NCI-H82 treated with DMSO at 0.1 percent for 48 hours (cell line): Measurements from ENCODE around the gene ALG11.
A peak's percentile ranks its signal among the peaks of the same experiment; 100 is the strongest.

Experiments
- DNase-seq: peaks from one replicate; lab custom pipeline; 2025; ENCODE audit not compliant: unreplicated experiment; lab: John Stamatoyannopoulos, UW

The ALG11 gene

GRCh38 chr13:51997186-51997585 is 15.0 kb upstream of the ALG11 start:
- DNase-seq, result no peak

DNA sequence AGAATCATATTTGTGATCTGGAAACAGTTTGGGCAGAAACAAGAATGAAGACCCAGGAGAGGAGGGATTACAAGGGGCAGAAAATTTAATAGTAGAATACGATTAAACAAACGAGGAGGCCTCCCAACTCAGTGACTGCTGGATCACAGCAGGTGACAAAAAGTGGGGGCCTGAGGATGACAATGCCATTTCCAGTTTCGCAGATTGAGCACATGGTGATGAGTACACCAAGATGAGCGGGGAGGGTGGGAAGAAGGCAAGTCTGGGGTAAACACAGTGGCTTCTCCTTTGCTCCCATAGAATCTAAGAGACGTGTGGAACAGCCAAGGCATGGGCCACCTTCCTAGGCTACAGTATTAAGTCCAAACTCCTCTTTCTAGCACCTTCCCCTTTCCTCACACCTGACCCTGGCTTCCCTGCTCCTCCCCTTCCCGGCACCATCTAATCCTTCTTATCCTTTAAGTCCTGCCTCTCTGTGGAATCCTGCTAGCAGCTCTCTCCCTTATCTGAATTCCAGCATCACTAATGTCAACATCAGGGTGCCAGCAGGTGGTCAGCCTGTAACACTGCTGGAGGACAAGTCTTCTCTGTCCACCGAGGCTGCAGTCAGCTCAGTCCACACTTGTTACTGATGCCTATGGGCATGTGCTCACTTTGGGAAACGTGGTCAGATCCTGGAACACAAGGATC is 14.4 kb upstream of the ALG11 start:
- peak; percentile 91 for DNase-seq

DNA sequence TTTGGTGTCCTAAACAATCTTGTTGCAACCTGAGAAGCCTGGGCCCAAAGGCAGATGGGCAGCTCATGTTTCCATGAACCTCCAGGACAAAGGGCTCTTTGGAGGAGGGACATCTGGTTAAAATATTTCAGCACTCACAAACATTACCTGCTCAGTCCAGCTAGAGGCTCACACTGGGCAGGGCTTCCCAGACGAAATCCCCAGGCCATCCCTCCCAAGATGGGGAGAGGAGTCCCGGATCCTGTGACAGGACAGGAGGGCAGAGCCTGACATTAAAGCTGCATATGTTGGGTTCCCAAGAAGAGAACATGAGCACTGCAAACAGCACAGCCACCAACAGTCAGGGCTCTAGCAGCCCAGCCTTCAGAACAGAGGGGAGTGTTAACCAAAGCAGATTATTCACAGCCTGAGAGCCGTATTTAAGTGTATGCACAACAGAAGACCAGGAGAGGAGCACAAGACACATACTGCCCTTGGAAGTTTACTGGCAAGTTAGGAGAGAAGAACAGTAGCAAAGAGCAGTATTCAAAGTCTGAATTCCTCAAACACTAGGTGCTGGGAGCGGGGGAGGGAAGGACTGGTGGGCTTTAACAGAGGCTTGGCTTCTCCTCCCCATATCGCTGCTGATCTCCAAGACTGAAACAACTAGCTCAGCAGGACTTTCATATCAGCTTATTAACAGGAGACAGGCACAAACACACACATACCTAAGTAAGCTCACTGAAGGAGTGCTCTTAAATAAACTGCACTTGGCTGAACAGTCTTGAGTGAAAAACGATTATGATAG is 13.3 kb upstream of the ALG11 start:
- peak; percentile 37 for DNase-seq

GRCh38 chr13:51999510-51999911 is 12.7 kb upstream of the ALG11 start:
- no peak for DNase-seq

GRCh38 chr13:51999921-52000320 is 12.3 kb upstream of the ALG11 start:
- DNase-seq, result no peak

DNA sequence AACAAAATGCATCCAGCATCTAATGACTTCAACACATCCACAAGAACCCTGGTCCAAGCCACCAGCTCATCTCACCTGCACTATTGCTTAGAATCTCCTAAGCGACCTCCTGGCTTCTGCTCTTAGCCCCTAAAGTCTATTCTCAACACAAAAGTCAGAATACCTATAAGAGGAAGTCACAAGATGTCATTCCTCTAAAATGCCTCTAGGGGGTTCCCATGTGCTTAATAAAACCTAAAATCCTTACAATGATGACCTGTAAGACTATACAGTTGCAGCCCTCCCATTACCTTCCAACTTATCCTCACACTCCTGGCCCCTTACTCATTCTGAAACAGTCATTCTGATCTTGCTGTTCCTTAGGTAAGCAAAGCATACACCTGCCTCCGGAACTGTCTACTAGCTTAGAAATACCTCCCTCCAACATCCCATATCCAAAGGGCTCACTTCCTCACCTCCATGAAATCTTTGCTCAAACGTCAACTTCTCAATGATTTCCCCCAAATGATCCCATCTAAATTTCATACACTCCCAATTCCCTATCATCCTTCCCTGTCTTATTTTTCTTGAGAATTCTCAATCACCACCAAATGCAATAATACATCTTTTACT is 11.0 kb upstream of the ALG11 start:
- DNase-seq, result peak; percentile 77

DNA sequence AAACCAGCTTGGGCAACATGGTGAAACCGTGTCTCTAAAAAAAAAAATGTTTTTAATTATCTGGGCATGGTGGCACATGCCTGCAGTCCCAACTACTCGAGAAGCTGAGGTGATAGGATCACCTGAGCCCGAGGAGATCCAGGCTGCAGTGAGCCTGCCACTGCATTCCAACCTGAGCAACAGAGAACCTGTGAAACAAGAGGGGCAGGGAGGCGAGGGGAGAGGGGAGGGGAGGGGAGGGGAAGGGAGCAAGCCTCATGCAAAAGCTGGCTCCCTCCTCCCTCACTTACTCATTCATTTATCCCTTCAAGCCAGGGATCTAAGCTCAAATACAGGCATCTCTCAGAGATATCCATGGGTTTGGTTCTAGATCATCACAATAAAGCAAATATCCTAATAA is 9.8 kb upstream of the ALG11 start:
- no peak for DNase-seq

- DNase-seq, result no peak
These were observed 8.7 kb upstream of the ALG11 start for GRCh38 chr13:52003541-52003940.

DNA sequence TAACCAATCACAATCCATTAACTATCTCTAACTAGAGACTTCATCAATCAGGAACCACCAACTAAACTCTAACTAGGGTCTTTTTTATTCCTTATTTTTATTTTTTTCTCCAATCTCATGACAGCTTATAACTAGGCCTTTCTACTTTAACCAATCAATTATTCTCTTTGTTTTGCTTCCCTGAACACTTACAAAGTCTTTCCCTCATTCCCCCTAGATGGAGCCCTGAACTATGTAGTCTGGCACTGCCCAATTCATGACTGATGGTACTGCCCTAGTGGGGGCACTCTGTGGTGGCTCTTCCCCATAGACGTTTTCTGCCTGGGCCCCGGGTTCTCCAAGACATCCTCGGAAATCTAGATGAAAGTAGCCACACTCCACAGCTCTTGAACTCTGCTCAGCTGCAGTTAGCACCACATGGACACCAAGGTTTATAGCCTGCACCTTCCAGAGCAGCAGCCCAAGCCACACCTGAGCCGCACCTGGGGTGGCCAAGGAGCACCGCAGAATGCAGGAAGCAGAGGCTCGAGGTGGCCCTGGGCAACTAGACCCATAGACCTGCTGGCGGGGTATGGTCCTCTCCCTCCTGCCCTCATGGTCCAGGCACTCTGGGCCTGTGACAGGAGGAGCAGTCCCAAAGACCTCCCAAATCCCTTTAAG is 7.6 kb upstream of the ALG11 start:
- no peak for DNase-seq

DNA sequence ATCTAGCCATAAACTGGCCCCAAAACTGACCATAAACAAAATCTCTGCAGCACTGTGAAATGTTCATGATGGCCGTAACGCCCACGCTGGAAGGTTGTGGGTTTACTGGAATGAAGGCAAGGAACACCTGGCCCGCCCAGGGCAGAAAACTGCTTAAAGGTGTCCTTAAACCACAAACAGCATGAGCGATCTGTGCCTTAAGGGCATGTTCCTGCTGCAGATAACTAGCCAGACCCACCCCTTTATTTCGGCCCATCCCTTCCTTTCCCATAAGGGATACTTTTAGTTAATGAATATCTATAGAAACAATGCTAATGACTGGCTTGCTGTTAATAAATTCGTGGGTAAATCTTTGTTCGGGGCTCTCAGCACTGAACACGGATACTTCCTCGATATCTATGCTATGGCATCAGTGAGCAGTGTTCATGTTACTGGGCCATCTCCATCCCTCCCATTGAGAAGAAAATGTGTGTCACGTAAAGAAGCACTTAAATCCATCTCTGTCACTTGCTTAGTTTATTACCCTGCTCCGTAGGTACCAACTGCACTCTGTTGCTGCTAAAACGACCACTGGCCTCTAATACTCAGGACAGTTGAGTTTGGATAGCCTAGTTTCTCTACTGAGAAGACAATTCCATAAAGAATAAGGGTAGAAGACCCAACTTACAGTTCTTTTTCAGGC is 6.2 kb upstream of the ALG11 start:
- no peak for DNase-seq

DNA sequence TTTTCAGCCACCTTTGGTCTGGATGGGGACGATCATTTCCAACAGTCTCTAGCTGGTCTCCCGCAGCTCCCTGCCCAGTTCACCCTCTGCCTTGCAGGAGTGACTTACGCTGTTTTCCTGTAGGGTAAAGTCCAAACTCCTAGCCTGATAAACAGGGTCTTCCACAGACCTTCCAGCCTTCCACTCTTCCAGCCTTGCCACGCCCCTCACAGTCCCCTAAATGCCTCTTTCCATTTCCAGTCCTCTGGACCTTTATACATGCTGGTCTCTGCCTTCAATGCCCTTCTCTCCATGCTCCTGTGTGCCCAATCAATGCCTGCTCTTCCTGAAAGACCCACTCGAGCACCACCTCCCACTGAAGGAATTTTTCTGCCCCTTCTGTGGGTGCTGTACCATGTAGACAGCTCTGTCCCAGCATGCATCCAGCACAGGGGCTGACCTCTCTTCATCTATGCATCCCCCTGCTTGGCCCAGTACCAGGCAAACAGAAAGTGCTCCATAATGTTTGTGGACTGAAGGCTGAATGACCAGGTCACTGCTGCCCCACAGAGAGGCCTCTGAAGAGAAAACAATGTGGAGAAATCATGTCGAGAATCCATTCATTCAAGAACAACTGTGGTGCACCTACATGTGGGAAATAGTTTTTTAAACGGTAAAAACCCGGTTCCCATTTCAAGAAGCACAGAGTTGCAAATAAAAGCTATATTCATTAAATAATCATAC is 5.5 kb upstream of the ALG11 start:
- DNase-seq, result no peak

DNA sequence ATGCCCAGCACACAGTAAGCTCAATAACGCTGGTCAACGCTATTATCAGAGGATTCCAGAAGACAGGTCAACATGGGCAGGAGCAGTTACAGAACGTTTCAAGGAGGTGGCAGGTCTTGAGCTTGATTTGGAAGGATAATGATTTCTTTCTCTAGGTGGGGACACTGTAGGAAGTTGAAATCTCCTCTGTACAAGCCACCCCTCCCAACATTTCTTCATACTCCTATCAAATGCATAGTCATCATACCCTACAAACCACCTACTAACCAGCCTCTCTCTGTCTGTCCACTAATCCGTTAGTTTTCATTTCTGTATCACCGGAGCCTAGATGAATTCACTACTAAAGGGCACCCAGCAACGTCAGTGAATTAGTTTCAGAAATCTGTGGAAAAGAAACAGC is 2.3 kb upstream of the ALG11 start:
- no peak for DNase-seq

- no peak for DNase-seq
These were observed 1.1 kb upstream of the ALG11 start, which contains the start of gene ATP7B for GRCh38 chr13:52010890-52011631. Gene ATP7B (minus strand): TSS chr13:52011450. CDS start chr13:52011337, 113 bp downstream.

DNA sequence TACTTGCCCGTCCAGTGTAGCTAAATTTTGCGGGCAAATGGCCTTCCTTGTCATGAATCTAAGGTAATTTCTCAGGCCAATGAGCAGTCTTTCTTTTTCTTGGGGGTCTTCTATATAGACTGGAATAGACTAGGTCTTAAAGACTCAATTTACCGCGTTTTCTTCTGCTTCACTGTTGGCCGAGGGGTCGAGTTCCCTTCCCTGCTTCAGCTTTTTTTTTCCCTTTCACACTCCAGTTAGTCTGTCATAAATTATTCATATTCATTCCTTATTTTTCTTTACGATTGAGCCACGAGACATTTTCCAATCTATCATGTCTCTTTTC is 276 bp downstream of the ALG11 start:
- DNase-seq, result no peak

GRCh38 chr13:52016296-52016695 is 4.1 kb downstream of the ALG11 start:
- DNase-seq, result no peak

DNA sequence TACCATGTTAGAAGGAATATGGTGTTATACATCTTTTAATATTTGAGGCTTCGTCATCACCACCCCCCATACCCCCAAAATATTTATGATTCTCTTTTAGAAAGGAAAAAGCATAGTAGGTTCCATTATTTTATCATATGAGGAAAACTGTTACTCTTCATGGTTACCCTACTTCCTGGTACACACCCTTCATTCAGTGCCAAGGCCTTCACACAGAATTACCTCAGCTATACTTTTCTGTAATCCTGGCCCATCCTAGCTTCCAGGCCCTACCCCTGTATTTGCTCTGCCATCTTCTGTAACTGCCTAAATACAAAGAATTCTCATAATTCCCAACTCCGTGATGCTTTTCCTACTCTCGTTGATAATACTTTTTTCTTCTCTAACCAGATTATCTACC is 8.0 kb downstream of the ALG11 start:
- DNase-seq, result no peak

DNA sequence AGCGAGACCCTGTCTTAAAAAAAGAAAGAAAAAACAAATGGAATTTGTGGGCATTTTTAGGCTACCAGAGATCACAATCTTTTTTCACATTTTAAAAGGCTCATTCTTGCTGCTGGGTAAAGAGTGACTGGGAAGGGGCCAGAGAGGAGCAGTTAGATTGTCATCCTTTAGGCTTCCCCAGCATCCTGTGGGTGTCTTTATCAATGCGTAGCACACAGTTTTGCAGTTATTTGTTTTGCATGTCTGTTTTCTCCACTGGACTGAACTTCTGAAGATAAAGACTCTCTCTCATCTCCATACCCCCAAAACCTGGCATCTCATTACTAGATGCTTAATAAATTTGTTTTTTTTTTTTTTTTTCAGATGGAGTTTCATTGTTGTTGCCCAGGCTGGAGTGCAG is 10.2 kb downstream of the ALG11 start:
- DNase-seq, result no peak

GRCh38 chr13:52024481-52024880 is 12.3 kb downstream of the ALG11 start, which contains the start of gene UTP14C:
Gene UTP14C (plus strand): TSS chr13:52024691. CDS start chr13:52028805, 4,114 bp downstream.
- DNase-seq, result no peak

DNA sequence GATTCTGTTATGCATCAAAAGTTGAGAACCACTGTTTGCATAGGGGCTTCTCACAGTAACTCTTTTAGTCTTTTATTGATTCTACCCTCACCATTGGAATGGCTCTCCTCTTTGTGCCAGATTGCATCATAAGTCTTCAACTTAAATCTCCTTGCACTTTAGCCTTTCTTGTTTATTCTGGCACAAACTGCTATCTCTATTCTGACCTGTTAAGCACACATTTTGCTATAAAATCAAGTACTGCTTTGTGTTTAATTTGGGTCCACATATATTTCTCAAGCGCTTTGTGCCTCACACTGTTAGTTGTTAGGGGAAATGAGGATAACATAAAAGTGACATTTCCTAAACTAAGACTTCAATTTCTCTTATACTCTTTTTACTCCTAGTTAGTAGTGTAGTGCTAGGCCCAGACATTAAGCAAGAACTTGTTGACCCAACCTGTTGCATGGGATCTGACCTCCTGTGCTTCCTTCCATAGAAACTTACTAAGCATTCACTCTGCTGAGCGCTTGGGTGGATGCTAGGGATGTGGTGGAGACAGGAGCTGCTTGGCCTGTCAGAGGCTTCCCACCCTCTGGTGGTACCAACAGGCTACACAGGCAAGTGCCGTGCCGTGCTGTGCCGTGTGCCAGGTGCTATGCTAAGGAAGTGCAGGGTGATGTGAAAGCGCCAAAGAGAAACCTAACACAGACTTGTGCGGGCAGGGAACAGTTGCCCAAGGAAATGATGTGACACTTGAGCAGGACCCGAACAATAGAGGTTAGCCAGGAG is 13.5 kb downstream of the ALG11 start:
- no peak for DNase-seq
